ENCODE measurements around the gene UBR1. TPM values are rescaled to one million over a fixed set of nuclear protein-coding genes. Genes with fewer than 3 reads are reported as not detected.

Gene UBR1
- polyA plus RNA-seq, 1 donor from 2014 or later: 33.5 TPM

DNA sequence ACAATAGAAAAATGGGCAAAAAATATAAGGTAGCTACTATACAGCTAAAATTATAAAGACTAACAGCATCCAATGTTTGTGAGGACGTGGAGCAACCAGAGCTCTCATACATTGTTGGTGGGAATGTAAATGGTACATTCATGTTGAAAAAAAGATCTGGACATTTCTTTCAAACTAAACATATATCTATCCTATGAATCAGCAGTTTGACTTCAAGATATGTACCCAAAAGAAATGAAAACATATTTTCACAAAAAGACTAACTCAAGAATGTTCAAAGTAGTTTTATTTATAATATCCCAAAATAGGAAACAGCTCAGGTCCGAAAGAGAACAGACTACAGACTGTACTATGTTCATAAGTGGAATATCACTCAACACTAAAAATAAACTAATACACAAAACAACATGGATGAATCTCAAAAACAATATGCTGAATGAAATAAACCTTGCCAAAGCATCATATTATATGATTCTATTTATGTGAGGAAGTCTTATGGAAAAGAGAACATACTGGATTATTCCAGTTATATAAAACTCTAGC is 176.5 kb downstream of the UBR1 start:
- no peak overlapping the region for H2AFZ ChIP-seq (ENCODE audit: low read depth, low read length)

DNA sequence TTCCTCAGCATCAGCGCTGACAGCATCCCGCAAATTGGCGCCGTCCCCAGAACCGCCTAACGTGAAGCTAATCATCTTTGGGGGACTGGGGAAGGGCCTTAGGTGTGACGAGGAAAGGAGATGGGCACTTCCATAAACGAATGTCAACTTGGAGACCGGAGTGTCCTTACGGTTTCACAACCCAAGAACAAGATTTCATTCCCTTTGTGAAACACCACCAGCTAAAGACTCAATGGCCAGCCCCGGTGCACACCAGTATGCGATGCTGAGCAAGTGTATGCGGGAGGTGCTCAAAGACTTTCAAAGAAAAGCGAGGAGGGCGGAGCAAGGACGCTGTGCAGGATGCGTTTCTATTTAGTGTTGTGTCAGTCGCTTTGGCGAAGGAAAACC is 184.5 kb downstream of the UBR1 start:
- H3K9me2 ChIP-seq (ENCODE audit: insufficient read depth, low read length): no peaks in the 10 kb centered on the region
- peaks cover 26% of the 10 kb centered on the region for H3K79me2 ChIP-seq (replicated peaks; ENCODE audit: insufficient read depth, low read length)
- peak overlapping the region; percentile 80 for H3K4me3 ChIP-seq (ENCODE audit: low read length)
- peak overlapping the region; percentile 76 for H3K4me2 ChIP-seq (ENCODE audit: low read length)
- no peaks in the 10 kb centered on the region for H4K20me1 ChIP-seq (ENCODE audit: insufficient read depth)
- no peak overlapping the region for H3K27ac ChIP-seq (ENCODE audit: low read length)
- H3K9me3 ChIP-seq (ENCODE audit: low read length): no peaks in the 10 kb centered on the region
- no peaks in the 10 kb centered on the region for H3K36me3 ChIP-seq (ENCODE audit: insufficient read depth, low read length)
- no peak for TF ChIP-seq EP300 (conservative IDR thresholded peaks at IDR 0.05; ENCODE audit: poor library complexity, severe bottlenecking)
- no peak for TF ChIP-seq TAF1 (IDR thresholded peaks at IDR 0.05; ENCODE audit: low read depth)
- no peak for TF ChIP-seq EZH2 (IDR thresholded peaks at IDR 0.05; ENCODE audit: borderline replicate concordance, insufficient read depth, low read length, poor library complexity, severe bottlenecking)
- no peak for TF ChIP-seq MXI1 (conservative IDR thresholded peaks at IDR 0.05; ENCODE audit: poor library complexity, severe bottlenecking)
- TF ChIP-seq, protein P1, sequence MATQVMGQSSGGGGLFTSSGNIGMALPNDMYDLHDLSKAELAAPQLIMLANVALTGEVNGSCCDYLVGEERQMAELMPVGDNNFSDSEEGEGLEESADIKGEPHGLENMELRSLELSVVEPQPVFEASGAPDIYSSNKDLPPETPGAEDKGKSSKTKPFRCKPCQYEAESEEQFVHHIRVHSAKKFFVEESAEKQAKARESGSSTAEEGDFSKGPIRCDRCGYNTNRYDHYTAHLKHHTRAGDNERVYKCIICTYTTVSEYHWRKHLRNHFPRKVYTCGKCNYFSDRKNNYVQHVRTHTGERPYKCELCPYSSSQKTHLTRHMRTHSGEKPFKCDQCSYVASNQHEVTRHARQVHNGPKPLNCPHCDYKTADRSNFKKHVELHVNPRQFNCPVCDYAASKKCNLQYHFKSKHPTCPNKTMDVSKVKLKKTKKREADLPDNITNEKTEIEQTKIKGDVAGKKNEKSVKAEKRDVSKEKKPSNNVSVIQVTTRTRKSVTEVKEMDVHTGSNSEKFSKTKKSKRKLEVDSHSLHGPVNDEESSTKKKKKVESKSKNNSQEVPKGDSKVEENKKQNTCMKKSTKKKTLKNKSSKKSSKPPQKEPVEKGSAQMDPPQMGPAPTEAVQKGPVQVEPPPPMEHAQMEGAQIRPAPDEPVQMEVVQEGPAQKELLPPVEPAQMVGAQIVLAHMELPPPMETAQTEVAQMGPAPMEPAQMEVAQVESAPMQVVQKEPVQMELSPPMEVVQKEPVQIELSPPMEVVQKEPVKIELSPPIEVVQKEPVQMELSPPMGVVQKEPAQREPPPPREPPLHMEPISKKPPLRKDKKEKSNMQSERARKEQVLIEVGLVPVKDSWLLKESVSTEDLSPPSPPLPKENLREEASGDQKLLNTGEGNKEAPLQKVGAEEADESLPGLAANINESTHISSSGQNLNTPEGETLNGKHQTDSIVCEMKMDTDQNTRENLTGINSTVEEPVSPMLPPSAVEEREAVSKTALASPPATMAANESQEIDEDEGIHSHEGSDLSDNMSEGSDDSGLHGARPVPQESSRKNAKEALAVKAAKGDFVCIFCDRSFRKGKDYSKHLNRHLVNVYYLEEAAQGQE (IDR thresholded peaks at IDR 0.05; ENCODE audit: borderline replicate concordance): no peak
- H2AFZ ChIP-seq (ENCODE audit: low read depth, low read length): peak overlapping the region; percentile 77
- no peaks in the 10 kb centered on the region for H3F3A ChIP-seq (ENCODE audit: insufficient read depth, low read length, poor library complexity, severe bottlenecking)
- H3K9ac ChIP-seq (ENCODE audit: low read length): peak overlapping the region; percentile 37
- no peaks in the 10 kb centered on the region for H3K27me3 ChIP-seq (ENCODE audit: insufficient read depth, low read depth, low read length)

More for the DNA sequence above, 176.5 kb downstream of the UBR1 start:
- Histone ChIP-seq H3K79me2 (replicated peaks; ENCODE audit: insufficient read depth, low read length) (no peaks in the 10 kb centered on the region), H4K20me1 (ENCODE audit: insufficient read depth) (no peaks in the 10 kb centered on the region), H3F3A (ENCODE audit: insufficient read depth, low read length, poor library complexity, severe bottlenecking) (no peaks in the 10 kb centered on the region), H3K4me3 (ENCODE audit: low read length) (no peak overlapping the region), H3K27me3 (ENCODE audit: insufficient read depth, low read depth, low read length) (no peaks in the 10 kb centered on the region), H3K4me2 (ENCODE audit: low read length) (no peak overlapping the region), H3K9ac (ENCODE audit: low read length) (no peak overlapping the region), H3K36me3 (ENCODE audit: insufficient read depth, low read length) (no peaks in the 10 kb centered on the region), H3K9me3 (ENCODE audit: low read length) (no peaks in the 10 kb centered on the region), H3K9me2 (ENCODE audit: insufficient read depth, low read length) (no peaks in the 10 kb centered on the region), H3K27ac (ENCODE audit: low read length) (no peak overlapping the region)
- TF ChIP-seq MXI1 (conservative IDR thresholded peaks at IDR 0.05; ENCODE audit: poor library complexity, severe bottlenecking) (no peak), EP300 (conservative IDR thresholded peaks at IDR 0.05; ENCODE audit: poor library complexity, severe bottlenecking) (no peak), RAD21 (conservative IDR thresholded peaks at IDR 0.05) (no peak), POLR2AphosphoS5 (IDR thresholded peaks at IDR 0.05) (no peak), SMC3 (conservative IDR thresholded peaks at IDR 0.05; ENCODE audit: poor library complexity) (no peak), TAF1 (IDR thresholded peaks at IDR 0.05; ENCODE audit: low read depth) (no peak), EZH2 (IDR thresholded peaks at IDR 0.05; ENCODE audit: borderline replicate concordance, insufficient read depth, low read length, poor library complexity, severe bottlenecking) (no peak)
- TF ChIP-seq, protein P2, sequence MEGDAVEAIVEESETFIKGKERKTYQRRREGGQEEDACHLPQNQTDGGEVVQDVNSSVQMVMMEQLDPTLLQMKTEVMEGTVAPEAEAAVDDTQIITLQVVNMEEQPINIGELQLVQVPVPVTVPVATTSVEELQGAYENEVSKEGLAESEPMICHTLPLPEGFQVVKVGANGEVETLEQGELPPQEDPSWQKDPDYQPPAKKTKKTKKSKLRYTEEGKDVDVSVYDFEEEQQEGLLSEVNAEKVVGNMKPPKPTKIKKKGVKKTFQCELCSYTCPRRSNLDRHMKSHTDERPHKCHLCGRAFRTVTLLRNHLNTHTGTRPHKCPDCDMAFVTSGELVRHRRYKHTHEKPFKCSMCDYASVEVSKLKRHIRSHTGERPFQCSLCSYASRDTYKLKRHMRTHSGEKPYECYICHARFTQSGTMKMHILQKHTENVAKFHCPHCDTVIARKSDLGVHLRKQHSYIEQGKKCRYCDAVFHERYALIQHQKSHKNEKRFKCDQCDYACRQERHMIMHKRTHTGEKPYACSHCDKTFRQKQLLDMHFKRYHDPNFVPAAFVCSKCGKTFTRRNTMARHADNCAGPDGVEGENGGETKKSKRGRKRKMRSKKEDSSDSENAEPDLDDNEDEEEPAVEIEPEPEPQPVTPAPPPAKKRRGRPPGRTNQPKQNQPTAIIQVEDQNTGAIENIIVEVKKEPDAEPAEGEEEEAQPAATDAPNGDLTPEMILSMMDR (IDR thresholded peaks at IDR 0.05; ENCODE audit: poor library complexity, severe bottlenecking): no peak
- TF ChIP-seq, protein P1 (IDR thresholded peaks at IDR 0.05; ENCODE audit: borderline replicate concordance): no peak
